ENCODE measurements around the gene KDM5D. TPM values are rescaled to one million over a fixed set of nuclear protein-coding genes. Genes with fewer than 3 reads are reported as not detected.

Gene KDM5D
- total and polyA plus RNA-seq, 2 donors (not counting 3 experiments of a cell fraction or from before 2014, with no cell fraction given), result 30.3 to 40.2 TPM

- intact Hi-C loops (cut with micrococcal nuclease), result no loop called here
- H3K4me1 ChIP-seq (ENCODE audit: control insufficient read depth, extremely low read depth, insufficient read depth, low read length), result no peaks in the 10 kb centered on the region
- no peak for FAIRE-seq
- H3K79me2 ChIP-seq (ENCODE audit: control insufficient read depth, insufficient read depth, low read length), result no peaks in the 10 kb centered on the region
- BruUV-seq (replicated peaks), result no TSS peak
- dilution Hi-C loops (cut with MboI; ENCODE audit: extremely low pct_ligation_motif_present, low sequenced_read_pairs), result no loop called here
- POLR2A ChIA-PET, result no interaction called here
- H3K9ac ChIP-seq (replicated peaks; ENCODE audit: extremely low read depth, insufficient read depth, low read length), result no peak overlapping the region
- no peak overlapping the region for H2AFZ ChIP-seq (ENCODE audit: low read depth, low read length)
- H3K9me3 ChIP-seq (replicated peaks; ENCODE audit: control insufficient read depth, insufficient read depth, low read length), result no peaks in the 10 kb centered on the region
- no peak overlapping the region for H3K4me3 ChIP-seq (replicated peaks in 1 of 3; ENCODE audit: insufficient read depth in 1 of 3, low read depth in 1 of 3, low read length in 3 of 3)
- CTCF ChIA-PET, result no interaction called here
- no peaks in the 10 kb centered on the region for H3K36me3 ChIP-seq (ENCODE audit: control insufficient read depth in 2 of 2, extremely low read depth in 1 of 2, insufficient read depth in 2 of 2, low read length in 2 of 2)
- TF ChIP-seq GATA2 (IDR thresholded peaks at IDR 0.05; ENCODE audit: insufficient read depth, insufficient read length, low read depth, low read length), result no peak
- no peak for TF ChIP-seq FOS (IDR thresholded peaks at IDR 0.05; ENCODE audit: borderline replicate concordance, insufficient read depth, low read length)
- no peak for TF ChIP-seq MYC (IDR thresholded peaks at IDR 0.05; ENCODE audit: low read depth, low read length)
- TF ChIP-seq POLR2AphosphoS5 (IDR thresholded peaks at IDR 0.05; ENCODE audit: insufficient read depth, low read depth, low read length), result no peak
- TF ChIP-seq POLR2A (IDR thresholded peaks at IDR 0.05; ENCODE audit: low read depth, low read length), result no peak
- TF ChIP-seq EZH2 (IDR thresholded peaks at IDR 0.05; ENCODE audit: borderline replicate concordance, low read depth, low read length, severe bottlenecking), result no peak
- no peak for TF ChIP-seq MAX (IDR thresholded peaks at IDR 0.05; ENCODE audit: insufficient read depth, insufficient read length)
- no peak for TF ChIP-seq CTCF (IDR thresholded peaks at IDR 0.05; ENCODE audit: extremely low read depth in 1 of 2, insufficient read depth in 1 of 2, low read depth in 1 of 2, low read length in 2 of 2)
- no peak for TF ChIP-seq JUN (IDR thresholded peaks at IDR 0.05; ENCODE audit: borderline replicate concordance, insufficient read depth, insufficient read length, low read depth)
- no peak for DNase-seq (ENCODE audit: low read depth, low spot score)
- no peak overlapping the region for H3K27ac ChIP-seq (ENCODE audit: insufficient read depth, low read depth, low read length)
- no peak overlapping the region for H3K4me2 ChIP-seq (ENCODE audit: insufficient read depth, low read length)
- no peaks in the 10 kb centered on the region for H3K9me1 ChIP-seq (replicated peaks; ENCODE audit: control insufficient read depth, extremely low read depth, insufficient read depth, low read length)
- H3K27me3 ChIP-seq (ENCODE audit: control insufficient read depth in 2 of 2, insufficient read depth in 2 of 2, low read length in 2 of 2), result no peaks in the 10 kb centered on the region
- no peaks in the 10 kb centered on the region for H4K20me1 ChIP-seq (replicated peaks; ENCODE audit: control insufficient read depth, extremely low read depth, insufficient read depth, low read length)
These were observed 46.0 kb downstream of the KDM5D start for GRCh38 chrY:19698495-19698894.
